Stimulated activated CD4-positive, alpha-beta T cell treated with anti-CD3 and anti-CD28 coated beads, TNF-alpha, amount 100 ng/mL, for 48 hours (primary cell): ENCODE measurements around the gene FOSL1.
"Not testable (repeated sequence)": the region's sequence is repeated elsewhere in the genome, so short reads cannot be mapped to it uniquely, and the experiment has no call there.

ENCODE experiments used
- DNase-seq, 3 donors: peaks; one replicate each; pipeline ENCODE4 v3.0.0-alpha.2; 2020; ENCODE audit warnings: low read depth in 3 of 3

FOSL1 gene

DNA sequence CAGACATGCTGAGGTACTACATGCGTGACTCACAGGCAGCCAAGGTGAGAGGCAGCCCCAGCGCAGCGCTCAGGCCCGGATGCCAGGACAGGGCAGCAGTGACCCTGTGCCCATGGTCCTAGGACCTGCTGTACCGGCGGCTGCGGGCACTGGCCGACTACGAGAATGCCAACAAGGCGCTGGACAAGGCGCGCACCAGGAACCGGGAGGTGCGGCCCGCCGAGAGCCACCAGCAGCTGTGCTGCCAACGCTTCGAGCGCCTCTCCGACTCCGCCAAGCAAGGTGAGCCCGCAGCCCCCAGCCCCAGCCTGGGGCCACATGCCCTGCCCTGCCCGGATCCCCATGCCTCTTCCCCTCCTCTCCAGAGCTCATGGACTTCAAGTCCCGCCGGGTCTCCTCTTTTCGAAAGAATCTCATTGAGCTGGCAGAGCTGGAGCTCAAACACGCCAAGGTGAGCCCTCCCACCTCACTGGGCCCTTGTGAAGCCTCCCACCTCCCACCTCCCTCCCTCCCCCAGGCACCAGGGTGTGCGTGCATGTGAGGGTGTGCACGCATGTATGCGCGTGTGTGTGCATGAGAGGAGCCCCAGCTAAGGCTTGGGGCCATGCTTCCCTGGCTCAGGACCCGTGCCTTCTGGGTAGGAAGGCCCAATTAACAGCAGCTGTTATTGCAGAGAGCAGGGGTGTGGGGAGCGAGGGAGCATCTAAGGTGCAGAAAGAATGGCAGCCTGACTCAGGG lies 47.5 kb downstream of the FOSL1 start:
- DNase-seq, result no peak

DNA sequence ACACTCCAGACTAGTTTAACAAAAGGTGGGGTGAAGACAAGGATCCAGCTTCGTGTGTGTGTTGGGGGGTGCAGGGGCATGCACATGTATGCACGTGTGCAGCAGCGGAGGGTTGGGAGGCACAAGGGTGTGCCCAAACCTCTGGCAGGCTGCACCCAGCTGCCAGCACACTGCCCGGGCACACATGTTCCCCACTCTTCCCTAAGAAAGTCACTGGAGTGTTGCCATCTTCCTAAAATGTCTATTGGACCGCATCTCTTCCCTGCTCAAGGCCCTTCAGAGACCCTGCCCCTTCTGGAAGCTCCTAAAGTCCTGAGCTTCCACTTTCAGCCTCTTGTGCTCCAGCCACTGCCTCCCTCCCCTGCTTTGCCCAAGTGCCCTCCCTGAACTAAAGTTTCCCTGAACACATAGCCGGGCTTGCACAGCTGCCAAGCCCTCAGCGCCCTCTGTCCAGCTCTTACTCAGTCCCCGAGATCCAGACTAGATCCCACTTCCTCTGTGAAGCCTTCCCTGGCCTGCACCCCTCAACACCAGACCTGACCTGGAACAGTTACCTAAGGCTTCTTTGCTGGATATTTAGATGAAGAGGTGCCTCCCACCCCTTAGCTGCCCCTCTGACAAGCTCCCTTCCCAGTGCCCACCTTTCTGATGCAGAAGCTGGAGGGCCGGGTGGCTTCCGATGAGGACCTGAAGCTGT lies 48.2 kb downstream of the FOSL1 start:
- no peak for DNase-seq

DNA sequence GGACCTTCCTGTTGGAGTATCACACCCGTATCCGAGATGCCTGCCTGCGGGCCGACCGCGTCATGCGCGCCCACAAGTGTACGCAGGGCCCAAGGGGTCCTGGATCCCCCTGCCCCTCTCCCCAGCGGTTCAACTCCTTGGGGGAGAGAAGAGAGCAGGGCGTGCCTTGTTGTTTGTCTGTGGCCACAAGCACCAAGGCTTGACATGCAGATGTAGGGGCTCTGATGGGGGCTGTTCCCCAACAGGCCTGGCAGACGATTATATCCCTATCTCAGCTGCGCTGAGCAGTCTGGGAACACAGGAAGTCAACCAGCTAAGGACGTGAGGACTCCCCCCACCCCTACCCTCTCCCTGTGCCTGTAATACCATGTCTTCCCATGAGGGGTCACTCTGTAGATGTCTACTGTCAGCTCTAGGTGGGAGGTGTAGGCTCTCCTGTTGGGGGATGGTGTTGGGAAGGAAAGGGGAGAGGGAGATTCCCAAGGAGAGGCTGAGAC lies 49.1 kb downstream of the FOSL1 start:
- DNase-seq, result no peak

DNA sequence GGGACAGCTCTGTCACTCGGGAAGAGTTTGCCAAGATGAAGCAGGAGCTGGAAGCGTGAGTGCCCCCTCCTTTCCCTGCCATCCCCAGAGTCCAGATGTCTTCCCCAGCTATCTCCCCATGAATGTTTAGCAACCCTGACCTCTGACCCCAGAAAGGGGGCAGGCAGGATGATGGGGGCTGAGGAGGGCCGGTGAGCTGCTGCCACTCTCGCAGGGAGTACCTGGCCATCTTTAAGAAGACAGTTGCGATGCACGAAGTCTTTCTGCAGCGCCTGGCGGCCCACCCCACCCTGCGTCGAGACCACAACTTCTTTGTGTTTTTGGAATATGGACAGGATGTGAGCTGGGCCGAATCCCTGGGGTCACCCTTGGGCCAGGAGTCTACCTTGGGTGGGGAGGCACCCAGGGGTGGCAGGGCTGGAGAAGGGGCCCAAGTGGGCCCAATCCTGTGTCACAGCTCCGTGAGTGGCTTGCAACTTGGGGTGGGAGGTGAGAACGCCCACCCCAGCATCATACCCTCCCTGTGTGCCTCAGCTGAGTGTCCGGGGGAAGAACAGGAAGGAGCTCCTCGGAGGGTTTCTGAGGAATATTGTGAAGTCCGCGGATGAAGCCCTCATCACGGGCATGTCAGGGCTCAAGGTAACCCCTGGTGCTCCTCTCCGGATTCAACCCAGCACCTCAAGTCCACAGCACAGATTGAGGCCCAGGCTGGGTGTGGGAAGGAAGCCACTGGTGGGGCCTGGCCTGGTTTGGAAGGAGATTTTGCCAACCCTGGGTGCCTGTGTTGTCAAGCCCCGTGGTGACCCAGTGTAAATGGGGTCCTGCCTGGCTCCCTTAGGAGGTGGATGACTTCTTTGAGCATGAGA lies 49.7 kb downstream of the FOSL1 start:
- DNase-seq, result no peak

DNA sequence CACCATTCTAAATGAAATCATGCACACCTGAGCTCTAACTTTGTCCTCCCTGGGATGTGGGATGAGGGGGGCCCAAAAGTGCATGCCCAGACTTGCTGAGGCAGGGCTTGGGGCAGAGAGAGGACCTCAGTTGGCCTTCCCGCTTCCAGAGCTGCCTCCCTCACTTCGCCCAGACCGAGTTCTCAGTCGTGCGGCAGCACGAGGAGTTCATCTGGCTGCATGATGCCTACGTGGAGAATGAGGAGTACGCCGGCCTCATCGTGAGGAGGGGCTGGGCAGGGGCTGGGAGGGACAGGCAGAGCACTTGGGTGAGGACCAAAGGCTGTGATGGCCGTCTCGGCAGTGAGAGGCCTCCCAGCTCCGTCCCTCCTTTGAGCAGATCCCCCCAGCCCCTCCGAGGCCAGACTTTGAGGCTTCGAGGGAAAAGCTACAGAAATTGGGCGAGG lies 50.4 kb downstream of the FOSL1 start:
- DNase-seq, result no peak

DNA sequence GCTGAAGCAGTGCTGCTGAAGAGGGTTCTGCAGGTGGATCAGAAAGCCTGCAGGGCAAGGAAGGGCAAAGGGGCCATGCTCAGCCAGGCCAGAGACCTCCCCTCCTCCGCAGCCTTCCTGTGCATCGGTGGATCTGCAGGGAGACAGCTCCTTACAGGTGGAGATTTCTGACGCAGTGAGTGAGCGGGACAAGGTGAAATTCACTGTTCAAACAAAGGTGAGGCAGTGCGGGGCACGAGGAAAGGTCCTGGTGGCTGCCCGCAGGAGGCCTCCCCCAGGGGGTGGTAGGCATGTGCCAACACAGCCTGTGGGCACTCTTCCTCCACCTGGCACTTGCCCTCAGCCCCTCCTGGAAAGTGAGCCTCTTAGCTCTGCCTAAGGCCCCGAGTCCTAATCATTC lies 50.8 kb downstream of the FOSL1 start:
- no peak for DNase-seq

DNA sequence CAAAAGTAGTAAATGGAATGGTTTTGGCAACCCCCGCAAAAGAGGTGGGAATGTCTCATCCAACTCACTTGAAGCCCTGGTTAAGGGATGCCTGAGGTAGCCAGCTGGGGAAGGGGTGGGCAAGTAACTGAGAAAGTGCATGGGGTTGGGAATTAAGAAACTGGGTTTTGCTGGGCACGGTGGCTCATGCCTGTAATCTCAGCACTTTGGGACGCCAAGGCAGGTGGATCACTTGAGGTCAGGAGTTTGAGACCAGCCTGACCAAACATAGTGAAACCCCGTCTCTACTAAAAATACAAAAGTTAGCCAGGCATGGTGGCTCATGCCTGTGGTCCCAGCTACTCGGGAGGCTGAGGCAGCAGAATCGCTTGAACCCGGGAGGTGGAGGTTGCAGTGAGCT lies 51.5 kb downstream of the FOSL1 start:
- not testable (repeated sequence) for DNase-seq

DNA sequence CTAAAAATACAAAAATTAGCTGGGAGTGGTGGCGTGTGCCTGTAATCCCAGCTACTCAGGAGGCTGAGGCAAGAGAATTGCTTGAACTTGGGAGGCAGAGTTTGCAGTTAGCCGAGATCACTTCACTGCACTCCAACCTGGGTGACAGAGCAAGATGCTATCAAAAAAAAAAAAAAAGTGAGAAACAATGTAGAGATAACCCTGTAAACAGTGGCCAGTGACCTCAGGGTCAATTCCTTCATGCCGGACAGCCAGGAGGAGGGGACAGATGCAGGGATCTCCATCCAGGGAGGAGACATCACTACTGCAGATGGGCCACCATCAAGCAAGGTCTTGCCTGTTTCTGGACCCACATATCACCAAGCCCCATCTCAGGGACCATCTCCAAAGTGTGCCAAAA lies 52.4 kb downstream of the FOSL1 start:
- DNase-seq, result no peak

DNA sequence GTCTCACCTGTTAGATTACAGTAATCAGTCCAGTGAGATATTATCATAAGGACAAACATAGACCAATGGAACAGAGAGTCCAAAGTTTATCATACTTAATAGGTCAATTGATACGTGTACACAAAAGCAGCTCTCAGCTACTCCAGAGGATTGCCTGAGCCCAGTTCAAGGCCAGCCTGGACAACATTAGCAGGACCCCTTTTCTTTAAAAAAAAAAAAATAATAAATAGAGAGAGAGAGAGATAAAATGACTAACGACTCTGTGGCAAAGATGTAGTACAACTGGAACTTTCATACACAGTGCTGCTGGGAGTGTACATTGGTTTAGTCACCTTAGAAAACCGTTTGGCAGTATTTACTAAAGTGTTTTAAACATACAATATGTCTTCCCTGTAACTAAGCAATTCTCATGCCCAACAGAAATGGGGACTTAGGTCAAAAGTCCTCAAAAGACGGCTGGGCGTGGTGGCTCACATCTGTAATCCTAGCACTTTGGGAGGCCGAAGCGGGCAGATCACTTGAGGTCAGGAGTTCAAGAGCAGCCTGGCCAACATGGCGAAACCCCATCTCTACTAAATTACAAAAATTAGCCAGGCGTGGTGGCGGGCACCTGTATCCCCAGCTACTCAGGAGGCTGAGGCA lies 55.8 kb downstream of the FOSL1 start:
- DNase-seq, result no peak

DNA sequence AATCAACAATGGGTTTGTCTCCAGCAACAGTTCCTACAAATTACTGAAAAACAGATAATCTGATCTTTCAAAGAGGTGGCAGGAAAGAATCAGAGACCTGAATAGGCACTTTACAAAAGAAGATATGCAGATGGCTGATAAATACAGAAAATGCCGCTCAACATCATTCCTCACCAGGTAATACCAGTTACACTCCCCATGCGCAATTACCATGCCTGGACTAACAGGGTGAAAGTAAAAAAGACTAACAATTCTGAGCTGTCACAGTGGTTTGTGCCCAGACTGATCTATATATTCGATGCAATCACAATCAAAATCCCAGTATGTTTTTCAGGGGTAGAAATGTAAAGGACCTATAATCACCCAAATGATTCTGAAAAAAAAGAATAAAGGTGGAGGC lies 56.4 kb downstream of the FOSL1 start:
- DNase-seq, result no peak

DNA sequence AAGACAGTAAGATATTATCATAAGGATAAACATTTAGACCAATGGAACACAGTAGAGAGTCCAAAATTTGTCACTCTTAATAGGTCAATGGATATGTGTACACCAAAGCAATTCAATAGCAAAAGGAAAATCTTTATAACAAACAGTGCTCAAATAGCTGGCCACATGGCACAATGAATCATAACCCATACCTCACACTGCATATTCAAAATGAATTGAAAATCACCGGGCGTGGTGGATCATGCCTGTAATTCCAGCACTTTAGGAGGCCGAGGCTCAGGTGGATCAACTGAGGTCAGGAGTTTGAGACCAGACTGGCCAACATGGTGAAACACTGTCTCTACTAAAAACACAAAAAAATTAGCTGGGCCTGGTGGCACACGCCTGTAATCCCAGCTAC lies 58.0 kb downstream of the FOSL1 start:
- no peak for DNase-seq
